HG03432 (cell line): ENCODE results near the gene IFNA17.
"Not testable (repeated sequence)": the region's sequence is repeated elsewhere in the genome, so short reads cannot be mapped to it uniquely, and the experiment has no call there.

Experiments used
- ATAC-seq: cut with Tn5 transposase; IDR thresholded peaks from one replicate; pipeline ENCODE4 v1.9.1; 2021; ENCODE audit warnings: mild to moderate bottlenecking, moderate library complexity; ENCODE audit not compliant: unreplicated experiment

Gene IFNA17

DNA sequence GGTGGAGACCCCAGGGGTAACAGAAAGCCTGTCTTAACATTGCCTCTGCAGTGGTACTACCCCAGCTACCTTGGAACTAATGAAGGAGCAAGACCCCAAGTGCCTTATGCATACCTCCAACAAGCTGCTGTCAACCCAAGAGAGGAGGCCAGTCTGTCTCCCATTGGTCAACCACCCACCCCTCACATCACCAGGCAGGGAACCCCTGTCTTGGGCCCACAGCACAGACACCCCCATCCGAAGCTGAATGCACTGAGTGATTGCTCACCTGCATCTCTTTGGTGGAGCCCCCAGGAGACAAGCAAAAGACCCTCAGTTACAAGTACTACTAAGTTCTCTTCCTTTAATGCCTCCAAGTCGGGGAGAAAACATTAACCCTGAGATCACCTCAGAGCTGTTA, 15.9 kb downstream of the IFNA17 start:
- ATAC-seq = not testable (repeated sequence)

DNA sequence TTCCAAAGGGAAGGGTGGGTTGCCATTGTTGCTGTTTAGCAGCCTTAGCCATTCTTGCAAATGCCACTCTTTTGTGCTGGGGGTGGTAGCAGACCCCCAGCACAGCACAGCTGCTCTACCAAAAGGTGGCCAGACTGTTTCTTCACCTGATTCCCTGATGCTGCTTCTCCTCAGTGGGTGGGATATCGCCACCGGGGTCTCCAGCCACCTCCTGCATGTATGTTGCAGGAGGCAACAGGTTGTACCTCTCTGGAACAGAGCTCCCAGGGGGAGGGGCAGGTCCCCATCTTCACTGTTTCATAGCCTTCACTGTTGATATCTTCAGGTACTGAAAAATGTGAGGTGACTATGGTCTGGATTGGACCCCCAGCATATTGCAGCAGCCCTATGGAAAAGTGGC, 17.2 kb downstream of the IFNA17 start:
- not testable (repeated sequence) for ATAC-seq

DNA sequence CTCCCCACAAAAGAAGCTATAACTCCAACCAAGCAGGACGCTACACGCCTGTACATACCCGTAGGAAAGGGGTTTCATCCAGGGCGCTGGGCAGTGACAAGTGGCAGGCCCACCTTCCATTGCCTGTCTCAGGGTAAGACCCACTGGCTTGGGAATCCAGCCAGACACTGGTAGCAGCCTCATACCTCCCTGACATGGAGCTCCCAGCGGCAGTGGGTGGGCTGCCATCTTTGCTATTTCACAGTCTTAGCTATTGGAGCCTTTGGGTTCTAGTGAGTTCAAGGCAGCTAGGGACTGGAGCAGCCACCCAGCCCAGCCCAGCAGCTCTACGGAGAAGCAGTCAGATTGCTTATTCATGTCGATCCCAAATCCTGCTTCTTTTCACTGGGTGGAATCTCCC, 17.7 kb downstream of the IFNA17 start:
- no peak for ATAC-seq

DNA sequence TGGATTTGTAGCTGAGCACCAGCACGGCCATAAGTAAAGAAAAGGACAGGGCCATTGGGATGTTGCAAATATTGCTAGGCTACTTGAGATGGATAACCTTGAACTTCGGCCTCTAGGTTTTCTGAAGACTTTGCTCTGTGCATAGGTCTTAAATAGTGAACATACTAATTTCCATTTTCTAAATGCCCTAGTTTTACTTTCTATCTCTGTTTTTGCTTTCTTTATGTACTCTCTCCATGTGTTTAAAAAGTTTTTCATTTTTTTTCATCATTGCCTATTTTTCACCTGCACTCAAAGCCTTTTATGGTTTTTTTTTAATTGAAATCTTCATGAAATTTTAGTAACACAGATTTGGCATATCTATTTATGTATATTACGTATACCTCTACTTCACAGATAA, 21.0 kb downstream of the IFNA17 start, which contains the start of gene IFNA10:
Gene IFNA10 (minus strand): TSS at position 101 of the 400 bp plus-strand sequence. CDS start 46 bp downstream, at position 55.
- not testable (repeated sequence) for ATAC-seq

DNA sequence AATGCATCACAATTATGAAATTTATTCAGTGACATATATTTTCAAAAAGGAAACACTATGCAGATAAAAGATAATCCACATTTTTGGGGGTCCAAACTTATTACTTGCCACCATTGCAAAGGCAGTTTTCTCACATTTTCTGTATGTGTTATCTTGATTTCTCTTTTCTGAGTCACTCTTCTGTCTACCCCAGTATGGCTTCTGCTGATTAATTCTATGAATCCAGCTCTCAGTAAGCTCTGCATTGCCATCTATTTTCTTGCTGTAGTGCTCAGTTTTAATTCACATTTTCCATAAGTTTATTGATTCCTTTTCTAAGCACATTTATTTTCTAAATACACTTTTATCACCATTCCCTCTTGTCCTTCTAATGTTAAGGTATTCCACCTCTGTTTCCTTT, 22.8 kb downstream of the IFNA17 start:
- ATAC-seq = no peak

DNA sequence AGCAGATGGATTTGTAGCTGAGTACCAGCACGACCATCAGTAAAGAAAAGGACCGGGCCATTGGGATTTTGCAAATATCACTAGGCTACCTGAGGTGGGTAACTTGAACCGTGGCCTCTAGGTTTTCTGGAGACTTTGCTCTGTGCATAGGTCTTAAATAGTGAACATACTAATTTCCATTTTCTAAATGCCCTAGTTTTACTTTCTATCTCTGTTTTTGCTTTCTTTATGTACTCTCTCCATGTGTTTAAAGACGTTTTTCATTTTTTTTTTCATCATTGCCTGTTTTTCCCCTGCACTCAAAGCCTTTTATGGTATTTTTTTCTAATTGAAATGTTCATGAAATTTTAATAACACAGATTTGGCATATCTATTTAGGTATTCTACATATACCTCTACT, 25.9 kb downstream of the IFNA17 start, which contains the start of gene IFNA7:
Gene IFNA7 (minus strand): TSS at position 101 of the 400 bp plus-strand sequence. CDS start 40 bp downstream, at position 61.
- not testable (repeated sequence) for ATAC-seq

DNA sequence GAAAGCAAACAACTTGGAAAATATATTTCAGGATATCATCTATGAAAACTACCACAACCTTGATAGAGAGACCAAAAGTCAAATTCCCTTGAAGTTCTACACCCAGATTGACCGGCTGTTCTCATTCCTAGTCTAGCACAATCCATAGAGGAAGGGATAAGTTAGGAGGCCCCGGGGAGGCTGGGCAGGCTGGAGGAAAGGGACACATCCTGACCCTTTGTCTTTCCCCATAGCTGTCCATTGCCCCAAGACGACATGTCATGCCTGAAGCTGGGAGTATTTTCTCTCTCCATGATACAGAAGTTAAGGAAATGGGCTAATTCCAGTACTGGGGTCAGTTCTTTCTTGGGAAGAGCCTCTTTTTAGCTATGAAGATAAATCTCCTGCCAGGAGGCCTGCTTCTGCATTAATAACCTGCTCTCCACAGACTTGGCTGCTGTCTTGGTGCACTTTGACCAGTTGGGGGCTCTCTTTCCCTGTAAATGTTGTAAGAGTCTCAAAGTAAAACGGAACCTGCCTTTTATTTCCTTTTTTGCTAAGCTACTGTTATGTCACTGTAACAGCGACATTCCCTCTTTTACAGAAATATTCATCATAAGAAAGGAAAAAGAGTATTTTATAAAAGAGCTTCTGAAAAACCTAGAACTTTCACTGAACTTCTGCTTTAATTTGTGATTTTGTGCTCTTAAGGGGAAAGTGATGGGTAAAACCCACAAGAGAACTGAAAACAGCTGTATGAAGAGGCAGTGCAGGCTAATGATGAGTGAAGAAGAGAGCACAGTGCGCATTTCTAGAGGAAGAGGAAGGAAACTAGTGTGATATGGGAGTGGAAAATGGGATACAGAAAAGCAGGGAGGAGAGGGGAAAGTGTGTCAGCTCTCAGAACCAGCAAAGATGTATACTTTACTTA, 32.9 kb downstream of the IFNA17 start:
- peak; percentile 96 for ATAC-seq

DNA sequence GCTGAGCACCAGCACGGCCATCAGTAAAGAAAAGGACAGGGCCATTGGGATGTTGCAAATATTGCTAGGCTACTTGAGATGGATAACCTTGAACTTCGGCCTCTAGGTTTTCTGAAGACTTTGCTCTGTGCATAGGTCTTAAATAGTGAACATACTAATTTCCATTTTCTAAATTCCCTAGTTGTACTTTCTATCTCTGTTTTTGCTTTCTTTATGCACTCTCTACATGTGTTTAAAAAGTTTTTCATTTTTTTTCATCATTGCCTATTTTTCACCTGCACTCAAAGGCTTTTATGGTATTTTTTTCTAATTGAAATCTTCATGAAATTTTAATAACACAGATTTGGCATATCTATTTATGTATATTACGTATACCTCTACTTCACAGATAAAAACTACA, 40.5 kb downstream of the IFNA17 start, which contains the start of gene IFNA4:
Gene IFNA4 (minus strand): TSS at position 101 of the 400 bp plus-strand sequence. CDS start 56 bp downstream, at position 45.
- not testable (repeated sequence) for ATAC-seq

DNA sequence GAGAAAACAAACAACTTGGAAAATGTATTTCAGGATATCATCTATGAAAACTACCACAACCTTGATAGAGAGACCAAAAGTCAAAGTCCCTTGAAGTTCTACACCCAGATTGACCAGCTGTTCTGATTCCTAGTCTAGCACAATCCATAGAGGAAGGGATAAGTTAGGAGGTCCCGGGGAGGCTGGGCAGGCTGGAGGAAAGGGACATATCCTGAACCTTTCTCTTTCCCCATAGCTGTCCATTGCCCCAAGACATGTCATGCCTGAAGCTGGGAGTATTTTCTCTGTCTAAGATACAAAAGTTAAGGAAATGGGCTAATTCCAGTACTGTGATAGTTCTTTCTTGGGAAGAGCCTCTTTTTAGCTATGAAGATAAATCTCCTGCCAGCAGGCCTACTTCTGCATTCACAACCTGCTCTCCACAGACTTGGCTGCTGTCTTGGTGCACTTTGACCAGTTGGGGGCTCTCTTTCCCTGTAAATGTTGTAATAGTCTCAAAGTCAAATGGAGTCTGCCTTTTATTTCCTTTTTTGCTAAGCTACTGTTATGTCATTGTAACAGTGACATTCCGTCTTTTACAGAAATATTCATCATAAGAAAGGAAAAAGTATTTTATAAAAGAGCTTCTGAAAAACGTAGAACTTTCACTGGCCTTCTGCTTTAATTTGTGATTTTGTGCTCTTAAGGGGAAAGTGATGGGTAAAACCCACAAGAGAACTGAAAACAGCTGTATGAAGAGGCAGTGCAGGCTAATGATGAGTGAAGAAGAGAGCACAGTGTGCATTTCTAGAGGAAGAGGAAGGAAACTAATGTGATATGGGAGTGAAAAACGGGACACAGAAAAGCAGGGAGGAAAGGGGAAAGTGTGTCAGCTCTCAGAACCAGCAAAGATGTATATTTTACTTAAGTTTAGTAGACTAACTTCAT, 44.9 kb downstream of the IFNA17 start:
- ATAC-seq = peak; percentile 97
